Measurements from ENCODE around the gene PGAM1.

PGAM1 gene

GRCh38 chr10:97408496-97408992, 17.4 kb upstream of the PGAM1 start:
- DNase-seq (ENCODE audit: low read depth in 1 of 2, low spot score in 1 of 2) = peak in 1 of 2 experiments; percentile 87

GRCh38 chr10:97411406-97411805, 14.6 kb upstream of the PGAM1 start:
- DNase-seq (ENCODE audit: low read depth in 1 of 2, low spot score in 1 of 2) = peak in 1 of 2 experiments; percentile 81
- TF ChIP-seq, protein P1, sequence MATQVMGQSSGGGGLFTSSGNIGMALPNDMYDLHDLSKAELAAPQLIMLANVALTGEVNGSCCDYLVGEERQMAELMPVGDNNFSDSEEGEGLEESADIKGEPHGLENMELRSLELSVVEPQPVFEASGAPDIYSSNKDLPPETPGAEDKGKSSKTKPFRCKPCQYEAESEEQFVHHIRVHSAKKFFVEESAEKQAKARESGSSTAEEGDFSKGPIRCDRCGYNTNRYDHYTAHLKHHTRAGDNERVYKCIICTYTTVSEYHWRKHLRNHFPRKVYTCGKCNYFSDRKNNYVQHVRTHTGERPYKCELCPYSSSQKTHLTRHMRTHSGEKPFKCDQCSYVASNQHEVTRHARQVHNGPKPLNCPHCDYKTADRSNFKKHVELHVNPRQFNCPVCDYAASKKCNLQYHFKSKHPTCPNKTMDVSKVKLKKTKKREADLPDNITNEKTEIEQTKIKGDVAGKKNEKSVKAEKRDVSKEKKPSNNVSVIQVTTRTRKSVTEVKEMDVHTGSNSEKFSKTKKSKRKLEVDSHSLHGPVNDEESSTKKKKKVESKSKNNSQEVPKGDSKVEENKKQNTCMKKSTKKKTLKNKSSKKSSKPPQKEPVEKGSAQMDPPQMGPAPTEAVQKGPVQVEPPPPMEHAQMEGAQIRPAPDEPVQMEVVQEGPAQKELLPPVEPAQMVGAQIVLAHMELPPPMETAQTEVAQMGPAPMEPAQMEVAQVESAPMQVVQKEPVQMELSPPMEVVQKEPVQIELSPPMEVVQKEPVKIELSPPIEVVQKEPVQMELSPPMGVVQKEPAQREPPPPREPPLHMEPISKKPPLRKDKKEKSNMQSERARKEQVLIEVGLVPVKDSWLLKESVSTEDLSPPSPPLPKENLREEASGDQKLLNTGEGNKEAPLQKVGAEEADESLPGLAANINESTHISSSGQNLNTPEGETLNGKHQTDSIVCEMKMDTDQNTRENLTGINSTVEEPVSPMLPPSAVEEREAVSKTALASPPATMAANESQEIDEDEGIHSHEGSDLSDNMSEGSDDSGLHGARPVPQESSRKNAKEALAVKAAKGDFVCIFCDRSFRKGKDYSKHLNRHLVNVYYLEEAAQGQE (IDR thresholded peaks at IDR 0.05; ENCODE audit: insufficient replicate concordance, low read depth) = no peak
- TF ChIP-seq GABPA (IDR thresholded peaks at IDR 0.05; ENCODE audit: low read depth) = no peak
- TF ChIP-seq POLR2AphosphoS5 (IDR thresholded peaks at IDR 0.05; ENCODE audit: low read depth) = no peak
- Histone ChIP-seq H3K4me3 (replicated peaks; ENCODE audit: insufficient read depth, low read length) (no peak overlapping the region), H3K27ac (replicated peaks) (peak overlapping the region; percentile 90), H3K27me3 (ENCODE audit: insufficient read depth, poor library complexity, severe bottlenecking) (no peaks in the 10 kb centered on the region)

More at GRCh38 chr10:97408496-97408992, 17.4 kb upstream of the PGAM1 start:
- TF ChIP-seq, protein P1 (IDR thresholded peaks at IDR 0.05; ENCODE audit: insufficient replicate concordance, low read depth) = no peak
- no peak for TF ChIP-seq CTCF (IDR thresholded peaks at IDR 0.05; ENCODE audit: insufficient read depth, low read length)
- peak; percentile 33; the same call in 1 of the 2 replicates for TF ChIP-seq SPI1 (IDR thresholded peaks at IDR 0.05; ENCODE audit: borderline replicate concordance, low read depth)
- no peak for TF ChIP-seq GABPA (IDR thresholded peaks at IDR 0.05; ENCODE audit: low read depth)
- peak; percentile 43; the same call in 1 of the 2 replicates for TF ChIP-seq POLR2AphosphoS5 (IDR thresholded peaks at IDR 0.05; ENCODE audit: low read depth)
- Histone ChIP-seq H3K27ac (replicated peaks) (peak overlapping the region; percentile 90), H3K4me3 (replicated peaks; ENCODE audit: insufficient read depth, low read length) (no peak overlapping the region), H3K27me3 (ENCODE audit: insufficient read depth, poor library complexity, severe bottlenecking) (no peaks in the 10 kb centered on the region)

GRCh38 chr10:97412891-97413304, 13.1 kb upstream of the PGAM1 start:
- Histone ChIP-seq H3K27ac (replicated peaks) (peak overlapping the region; percentile 26; the same call in 1 of the 2 replicates), H3K4me3 (replicated peaks; ENCODE audit: insufficient read depth, low read length) (no peak overlapping the region), H3K27me3 (ENCODE audit: insufficient read depth, poor library complexity, severe bottlenecking) (no peaks in the 10 kb centered on the region)
- TF ChIP-seq POLR2AphosphoS5 (IDR thresholded peaks at IDR 0.05; ENCODE audit: low read depth) = no peak
- TF ChIP-seq GABPA (IDR thresholded peaks at IDR 0.05; ENCODE audit: low read depth) = no peak
- TF ChIP-seq CTCF (IDR thresholded peaks at IDR 0.05; ENCODE audit: insufficient read depth, low read length) = no peak
- TF ChIP-seq, protein P1 (IDR thresholded peaks at IDR 0.05; ENCODE audit: insufficient replicate concordance, low read depth) = no peak
- no peak for TF ChIP-seq SPI1 (IDR thresholded peaks at IDR 0.05; ENCODE audit: borderline replicate concordance, low read depth)
- no peak for DNase-seq (ENCODE audit: low read depth in 1 of 2, low spot score in 1 of 2)
